H9 (cell line): ENCODE results near the gene BTNL8. TPM values are rescaled to one million over a fixed set of nuclear protein-coding genes. Genes with fewer than 3 reads are reported as not detected.

Experiments
- DNase-seq: peaks from one replicate; pipeline ENCODE4 v3.0.0-alpha.2; 2017
- H2AFZ ChIP-seq: one replicate; pipeline ENCODE4 v1.6.1; 2013; ENCODE audit warnings: mild to moderate bottlenecking, low read length, control low read depth, moderate library complexity
- H2AK5ac ChIP-seq: 2 replicates; pipeline ENCODE4 v1.6.1; 2013; ENCODE audit warnings: low read length, control low read depth, mixed read lengths; ENCODE audit not compliant: insufficient read length
- H2BK120ac ChIP-seq: one replicate; pipeline ENCODE4 v1.6.1; 2013; ENCODE audit warnings: low read depth, mild to moderate bottlenecking, low read length, control low read depth, inconsistent platforms; ENCODE audit not compliant: poor library complexity, severe bottlenecking
- H2BK12ac ChIP-seq: 2 replicates; pipeline ENCODE4 v1.6.1; 2013; ENCODE audit warnings: low read length, control low read depth, mixed read lengths, low read depth; ENCODE audit not compliant: insufficient read length
- H2BK15ac ChIP-seq: 2 replicates; pipeline ENCODE4 v1.6.1; 2013; ENCODE audit warnings: low read depth, low read length, control low read depth
- H2BK20ac ChIP-seq: one replicate; pipeline ENCODE4 v1.6.1; 2013; ENCODE audit warnings: low read depth, mild to moderate bottlenecking, low read length, control low read depth, inconsistent platforms; ENCODE audit not compliant: poor library complexity, severe bottlenecking
- H2BK5ac ChIP-seq: 2 replicates; pipeline ENCODE4 v1.6.1; 2013; ENCODE audit warnings: low read length, control low read depth, mixed read lengths; ENCODE audit not compliant: insufficient read length
- H3K14ac ChIP-seq: 2 replicates; pipeline ENCODE4 v1.6.1; 2013; ENCODE audit warnings: low read length, control low read depth; ENCODE audit not compliant: insufficient read depth
- H3K18ac ChIP-seq: 2 replicates; pipeline ENCODE4 v1.6.1; 2013; ENCODE audit warnings: low read depth, mild to moderate bottlenecking, mixed read lengths, low read length, control low read depth; ENCODE audit not compliant: insufficient read length
- H3K23ac ChIP-seq: 2 replicates; pipeline ENCODE4 v1.6.1; 2013; ENCODE audit warnings: low read length, control low read depth, mixed read lengths, low read depth; ENCODE audit not compliant: insufficient read length
- H3K23me2 ChIP-seq: 2 replicates; pipeline ENCODE4 v1.6.1; 2013; ENCODE audit warnings: low read depth, mild to moderate bottlenecking, mixed read lengths, low read length, control low read depth; ENCODE audit not compliant: insufficient read length, poor library complexity, severe bottlenecking
- H3K27ac ChIP-seq: 2 replicates; pipeline ENCODE4 v1.5.1; 2013; ENCODE audit warnings: low read length, control low read depth, mixed read lengths, low read depth; ENCODE audit not compliant: insufficient read length
- H3K27me3 ChIP-seq: 2 replicates; pipeline ENCODE4 v1.6.1; 2013; ENCODE audit warnings: low read length, control low read depth, inconsistent platforms; ENCODE audit not compliant: insufficient read depth
- H3K4ac ChIP-seq: 2 replicates; pipeline ENCODE4 v1.6.1; 2013; ENCODE audit warnings: low read depth, mild to moderate bottlenecking, control low read depth, inconsistent platforms, low read length, moderate library complexity
- H3K4me1 ChIP-seq: 2 replicates; pipeline ENCODE4 v1.6.1; 2013; ENCODE audit warnings: low read length, control low read depth, inconsistent platforms; ENCODE audit not compliant: insufficient read depth
- H3K4me2 ChIP-seq: 2 replicates; pipeline ENCODE4 v1.6.1; 2013; ENCODE audit warnings: low read length, control low read depth, mixed read lengths; ENCODE audit not compliant: insufficient read length, insufficient read depth
- H3K56ac ChIP-seq: 2 replicates; pipeline ENCODE4 v1.6.1; 2013; ENCODE audit warnings: low read depth, mild to moderate bottlenecking, mixed read lengths, low read length, control low read depth; ENCODE audit not compliant: insufficient read length
- H3K79me1 ChIP-seq: 2 replicates; pipeline ENCODE4 v1.6.1; 2013; ENCODE audit warnings: low read depth, mild to moderate bottlenecking, moderate library complexity, low read length, control low read depth, inconsistent platforms; ENCODE audit not compliant: insufficient read depth, poor library complexity, severe bottlenecking
- H3K79me2 ChIP-seq: 2 replicates; pipeline ENCODE4 v1.6.1; 2013; ENCODE audit warnings: low read length, control low read depth, inconsistent platforms; ENCODE audit not compliant: insufficient read depth
- H3K9ac ChIP-seq: 2 replicates; pipeline ENCODE4 v1.6.1; 2013; ENCODE audit warnings: low read length, control low read depth, mixed read lengths; ENCODE audit not compliant: insufficient read length; ENCODE audit errors: extremely low read depth
- H3K9me3 ChIP-seq: one replicate; pipeline ENCODE4 v1.6.1; 2013; ENCODE audit warnings: low read depth, low read length, inconsistent platforms; ENCODE audit not compliant: control insufficient read depth
- H3T11ph ChIP-seq: one replicate; pipeline ENCODE4 v1.6.1; 2013; ENCODE audit warnings: mild to moderate bottlenecking, low read length, control low read depth, inconsistent platforms
- H4K20me1 ChIP-seq: one replicate; pipeline ENCODE4 v1.6.1; 2013; ENCODE audit not compliant: control insufficient read depth, insufficient read length, insufficient read depth
- H4K5ac ChIP-seq: 2 replicates; pipeline ENCODE4 v1.6.1; 2013; ENCODE audit warnings: low read depth, mild to moderate bottlenecking, mixed read lengths, low read length, control low read depth; ENCODE audit not compliant: insufficient read length
- H4K8ac ChIP-seq: replicated peaks from 2 replicates; pipeline ENCODE4 v1.6.1; 2013; ENCODE audit warnings: low read length, control low read depth, mixed read lengths, low read depth; ENCODE audit not compliant: insufficient read length
- H4K91ac ChIP-seq: 2 replicates; pipeline ENCODE4 v1.6.1; 2013; ENCODE audit warnings: low read depth, mild to moderate bottlenecking, moderate library complexity, mixed read lengths, low read length, control low read depth; ENCODE audit not compliant: insufficient read length
- H3K27ac Mint-ChIP-seq, 3 experiments: 2 replicates in 2 of 3; 3 replicates in 1 of 3; pipeline ENCODE4 v1.8.0; 2020 to 2021; ENCODE audit warnings: mixed read lengths in 3 of 3, mild to moderate bottlenecking in 1 of 3, moderate library complexity in 1 of 3
- H3K27me3 Mint-ChIP-seq: 2 replicates; pipeline ENCODE4 v1.8.0; 2021; ENCODE audit warnings: low read depth, mild to moderate bottlenecking, moderate library complexity, mixed read lengths
- H3K36me3 Mint-ChIP-seq, 3 experiments: 2 replicates in 2 of 3; 3 replicates in 1 of 3; pipeline ENCODE4 v1.8.0; 2020 to 2021; ENCODE audit warnings: low read depth in 3 of 3, mixed read lengths in 3 of 3; ENCODE audit not compliant: insufficient read depth in 1 of 3
- H3K4me1 Mint-ChIP-seq, 2 experiments: 2 replicates each; pipeline ENCODE4 v1.8.0; 2020; ENCODE audit warnings: mixed read lengths in 2 of 2
- H3K4me3 Mint-ChIP-seq, 2 experiments: 2 replicates in 1 of 2; 3 replicates in 1 of 2; pipeline ENCODE4 v1.8.0; 2020 to 2021; ENCODE audit warnings: mild to moderate bottlenecking in 2 of 2, mixed read lengths in 2 of 2, moderate library complexity in 1 of 2
- H3K9me3 Mint-ChIP-seq, 2 experiments: 2 replicates in 1 of 2; 3 replicates in 1 of 2; pipeline ENCODE4 v1.8.0; 2020; ENCODE audit warnings: mild to moderate bottlenecking in 2 of 2, mixed read lengths in 2 of 2, moderate library complexity in 1 of 2
- WGBS: extraction: QIAGEN DNeasy Blood & Tissue Kit; methylation state at CpG from one replicate; pipeline ENCODE4 v1.1.7; 2013; ENCODE audit warnings: missing lambda C conversion rate, low lambda C conversion rate, mixed read lengths; ENCODE audit not compliant: insufficient read length; ENCODE audit errors: extremely low coverage; 5-methylcytosine and 5-hydroxymethylcytosine counted together
- total RNA-seq: library from RNA; stranded (reverse); gene quantifications from 2 replicates; pipeline ENCODE4 v1.2.1, GENCODE V29; 2021
- TF ChIP-seq, protein P1 (sequence below): fragments of 200-600 bp; sonication (generic); conservative IDR thresholded peaks from 3 replicates; pipeline ENCODE4 v1.8.0; 2021; ENCODE audit warnings: antibody characterized with exemption, mild to moderate bottlenecking

BTNL8 gene
- total RNA-seq, 1 experiment from 2014 or later, result 0.13 TPM

DNA sequence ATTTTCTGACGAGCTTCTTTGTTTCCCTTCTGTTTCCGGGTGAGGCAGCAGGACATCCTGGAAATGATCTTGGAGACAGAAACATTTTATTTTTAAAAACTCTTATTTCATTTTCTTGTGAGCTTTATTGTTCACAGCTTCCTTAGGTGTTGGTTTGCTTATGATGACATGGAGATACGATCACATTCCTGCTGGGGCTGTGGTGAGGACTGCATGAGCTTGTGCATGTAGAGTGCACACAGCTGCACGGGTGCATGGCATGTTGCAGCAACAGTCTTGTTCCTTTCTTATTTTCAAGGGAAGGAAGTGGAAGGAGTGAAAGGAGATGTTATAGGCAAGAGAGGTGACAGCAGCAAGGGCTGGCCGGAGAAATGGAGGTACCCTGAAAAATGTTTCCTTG lies 1.2 kb downstream of the BTNL8 start:
- no peaks in the 10 kb centered on the region for H3K9me3 ChIP-seq
- H2BK5ac ChIP-seq, result no peak overlapping the region
- Mint-ChIP-seq H3K4me1 (no peaks in the 10 kb centered on the region), H3K27me3 (peaks cover 4% of the 10 kb centered on the region), H3K27ac (no peak overlapping the region), H3K4me3 (no peak overlapping the region), H3K9me3 (peaks cover 5 to 21% of the 10 kb centered on the region in 2 experiments; a peak in 3 of 5 replicates), H3K36me3 (no peaks in the 10 kb centered on the region; a peak in 1 of 7 replicates)
- no peak overlapping the region for H2BK120ac ChIP-seq
- H3K79me1 ChIP-seq, result no peaks in the 10 kb centered on the region
- no peak overlapping the region for H2AK5ac ChIP-seq
- H3K9ac ChIP-seq, result no peak overlapping the region
- H3K14ac ChIP-seq, result no peak overlapping the region
- H4K5ac ChIP-seq, result no peak overlapping the region
- no peak overlapping the region for H3K4ac ChIP-seq
- peak overlapping the region; percentile 14 for H3K18ac ChIP-seq
- TF ChIP-seq, protein P1, sequence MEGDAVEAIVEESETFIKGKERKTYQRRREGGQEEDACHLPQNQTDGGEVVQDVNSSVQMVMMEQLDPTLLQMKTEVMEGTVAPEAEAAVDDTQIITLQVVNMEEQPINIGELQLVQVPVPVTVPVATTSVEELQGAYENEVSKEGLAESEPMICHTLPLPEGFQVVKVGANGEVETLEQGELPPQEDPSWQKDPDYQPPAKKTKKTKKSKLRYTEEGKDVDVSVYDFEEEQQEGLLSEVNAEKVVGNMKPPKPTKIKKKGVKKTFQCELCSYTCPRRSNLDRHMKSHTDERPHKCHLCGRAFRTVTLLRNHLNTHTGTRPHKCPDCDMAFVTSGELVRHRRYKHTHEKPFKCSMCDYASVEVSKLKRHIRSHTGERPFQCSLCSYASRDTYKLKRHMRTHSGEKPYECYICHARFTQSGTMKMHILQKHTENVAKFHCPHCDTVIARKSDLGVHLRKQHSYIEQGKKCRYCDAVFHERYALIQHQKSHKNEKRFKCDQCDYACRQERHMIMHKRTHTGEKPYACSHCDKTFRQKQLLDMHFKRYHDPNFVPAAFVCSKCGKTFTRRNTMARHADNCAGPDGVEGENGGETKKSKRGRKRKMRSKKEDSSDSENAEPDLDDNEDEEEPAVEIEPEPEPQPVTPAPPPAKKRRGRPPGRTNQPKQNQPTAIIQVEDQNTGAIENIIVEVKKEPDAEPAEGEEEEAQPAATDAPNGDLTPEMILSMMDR, result no peak
- H3K79me2 ChIP-seq, result no peaks in the 10 kb centered on the region
- H2BK20ac ChIP-seq, result no peak overlapping the region
- no CpG with 5 or more reads among the region's 5 CpGs for WGBS
- no peak for DNase-seq
- no peak overlapping the region for H2BK15ac ChIP-seq
- no peak overlapping the region for H2AFZ ChIP-seq
- no peak overlapping the region for H3T11ph ChIP-seq
- H3K27ac ChIP-seq, result no peak overlapping the region
- no peak overlapping the region for H4K8ac ChIP-seq
- H2BK12ac ChIP-seq, result no peak overlapping the region
- H4K20me1 ChIP-seq, result no peaks in the 10 kb centered on the region
- no peaks in the 10 kb centered on the region for H3K23me2 ChIP-seq
- no peaks in the 10 kb centered on the region for H3K27me3 ChIP-seq
- H3K56ac ChIP-seq, result no peak overlapping the region
- no peaks in the 10 kb centered on the region for H3K4me1 ChIP-seq
- H3K4me2 ChIP-seq, result no peak overlapping the region
- H4K91ac ChIP-seq, result no peak overlapping the region
- no peak overlapping the region for H3K23ac ChIP-seq
